Esophagus muscularis mucosa (tissue), 3 donors: ENCODE results near the gene CCDC88C.

Source experiments
- POLR2A ChIP-seq: fragments of 450-650 bp; IDR thresholded peaks from one replicate; pipeline ENCODE4 v1.6.1; 2017; ENCODE audit warnings: antibody characterized with exemption, moderate library complexity, mild to moderate bottlenecking, low read depth
- TF ChIP-seq, protein P1 (sequence below), 3 experiments: fragments of 200-600 bp in 2 of 3; fragments of 450-650 bp in 1 of 3; sonication (generic) in 2 of 3; IDR thresholded peaks; one replicate each; pipeline ENCODE4 v1.5.1; 2017 to 2019; ENCODE audit warnings: antibody characterized with exemption in 3 of 3, mild to moderate bottlenecking in 2 of 3, moderate library complexity in 1 of 3

DNA sequence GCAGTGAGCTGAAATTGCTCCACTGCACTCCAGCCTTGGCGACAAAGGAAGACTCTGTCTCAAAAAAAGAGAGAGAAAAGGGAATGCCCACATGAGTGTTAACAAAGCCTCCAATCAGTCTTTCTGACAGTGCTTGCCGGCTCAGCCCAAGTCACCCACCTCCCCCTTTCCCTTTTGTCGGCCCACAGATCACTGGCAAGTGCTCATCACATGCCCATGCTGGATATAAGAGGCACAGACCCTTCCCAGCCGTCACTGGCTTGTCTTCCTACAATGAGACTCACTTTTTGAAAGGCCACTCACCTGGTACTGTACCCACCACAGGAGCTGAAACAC is 70.8 kb downstream of the CCDC88C start:
- TF ChIP-seq, protein P1, sequence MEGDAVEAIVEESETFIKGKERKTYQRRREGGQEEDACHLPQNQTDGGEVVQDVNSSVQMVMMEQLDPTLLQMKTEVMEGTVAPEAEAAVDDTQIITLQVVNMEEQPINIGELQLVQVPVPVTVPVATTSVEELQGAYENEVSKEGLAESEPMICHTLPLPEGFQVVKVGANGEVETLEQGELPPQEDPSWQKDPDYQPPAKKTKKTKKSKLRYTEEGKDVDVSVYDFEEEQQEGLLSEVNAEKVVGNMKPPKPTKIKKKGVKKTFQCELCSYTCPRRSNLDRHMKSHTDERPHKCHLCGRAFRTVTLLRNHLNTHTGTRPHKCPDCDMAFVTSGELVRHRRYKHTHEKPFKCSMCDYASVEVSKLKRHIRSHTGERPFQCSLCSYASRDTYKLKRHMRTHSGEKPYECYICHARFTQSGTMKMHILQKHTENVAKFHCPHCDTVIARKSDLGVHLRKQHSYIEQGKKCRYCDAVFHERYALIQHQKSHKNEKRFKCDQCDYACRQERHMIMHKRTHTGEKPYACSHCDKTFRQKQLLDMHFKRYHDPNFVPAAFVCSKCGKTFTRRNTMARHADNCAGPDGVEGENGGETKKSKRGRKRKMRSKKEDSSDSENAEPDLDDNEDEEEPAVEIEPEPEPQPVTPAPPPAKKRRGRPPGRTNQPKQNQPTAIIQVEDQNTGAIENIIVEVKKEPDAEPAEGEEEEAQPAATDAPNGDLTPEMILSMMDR (IDR thresholded peaks at IDR 0.05), result no peak
- TF ChIP-seq POLR2A, result no peak
